Measurements from ENCODE around the gene HOXB1. TPM values are rescaled to one million over a fixed set of nuclear protein-coding genes. Genes with fewer than 3 reads are reported as not detected.

HOXB1 gene
- not detected for total RNA-seq

GRCh38 chr17:48530887-48531272 lies at the start of gene HOXB1:
TSS of gene HOXB1 (minus strand) at chr17:48531011. CDS start at chr17:48530904, 107 bp downstream.
- intact Hi-C loops (cut with DNase I), result no loop called here
- no peak for DNase-seq
- Histone ChIP-seq H3K9ac (ENCODE audit: low read depth in 2 of 2, low read length in 2 of 2) (no peak within 1 kb of the TSS), H3K9me3 (no peaks in the 10 kb centered on the region), H3K27me3 (peaks cover 2% of the 10 kb centered on the region), H3K4me3 (no peak within 1 kb of the TSS), H3K36me3 (no peaks in the 10 kb centered on the region), H3K4me1 (no peaks in the 10 kb centered on the region), H3K27ac (no peak within 1 kb of the TSS)
- TF ChIP-seq CTCF (IDR thresholded peaks at IDR 0.05), result no peak

GRCh38 chr17:48579760-48580554 lies 49.1 kb upstream of the HOXB1 start:
- TF ChIP-seq CTCF (IDR thresholded peaks at IDR 0.05), result no peak
- DNase-seq, result no peak
- Histone ChIP-seq H3K4me1 (peaks cover 23% of the 10 kb centered on the region), H3K27me3 (peaks cover 3% of the 10 kb centered on the region), H3K9me3 (no peaks in the 10 kb centered on the region), H3K36me3 (no peaks in the 10 kb centered on the region), H3K9ac (ENCODE audit: low read depth in 2 of 2, low read length in 2 of 2) (peak overlapping the region; percentile 13 to 67), H3K4me3 (no peak overlapping the region), H3K27ac (peak overlapping the region; percentile 70)
- intact Hi-C loops (cut with DNase I), result no loop called here

GRCh38 chr17:48579471-48579759 lies 48.6 kb upstream of the HOXB1 start:
- no peaks in the 10 kb centered on the region for H3K36me3 ChIP-seq
- no peak overlapping the region for H3K4me3 ChIP-seq
- H3K9me3 ChIP-seq, result no peaks in the 10 kb centered on the region
- H3K27ac ChIP-seq, result peak overlapping the region; percentile 70
- TF ChIP-seq CTCF (IDR thresholded peaks at IDR 0.05), result no peak
- H3K9ac ChIP-seq (ENCODE audit: low read depth in 2 of 2, low read length in 2 of 2), result peak overlapping the region; percentile 13 to 81
- H3K4me1 ChIP-seq, result peaks cover 22% of the 10 kb centered on the region
- intact Hi-C loops (cut with DNase I), result no loop called here
- no peak for DNase-seq
- H3K27me3 ChIP-seq, result peaks cover 3% of the 10 kb centered on the region

- Histone ChIP-seq H3K9me3 (no peaks in the 10 kb centered on the region), H3K36me3 (no peaks in the 10 kb centered on the region), H3K27me3 (peaks cover 3% of the 10 kb centered on the region), H3K4me1 (peaks cover 22% of the 10 kb centered on the region), H3K9ac (ENCODE audit: low read depth in 2 of 2, low read length in 2 of 2) (peak overlapping the region; percentile 71 to 81), H3K4me3 (peak overlapping the region; percentile 35), H3K27ac (peak overlapping the region; percentile 70)
- TF ChIP-seq CTCF (IDR thresholded peaks at IDR 0.05), result no peak
- intact Hi-C loops (cut with DNase I), result no loop called here
- no peak for DNase-seq
Observed at GRCh38 chr17:48578616-48579470, 48.0 kb upstream of the HOXB1 start.

GRCh38 chr17:48577946-48578615 lies 47.3 kb upstream of the HOXB1 start, which contains the start of gene HOXB4:
TSS of gene HOXB4 (minus strand) at chr17:48578350. CDS start at chr17:48578319, 31 bp downstream.
- Histone ChIP-seq H3K9ac (ENCODE audit: low read depth in 2 of 2, low read length in 2 of 2) (peak within 1 kb of the TSS; percentile 71 to 81), H3K4me1 (peaks cover 22% of the 10 kb centered on the region), H3K36me3 (no peaks in the 10 kb centered on the region), H3K9me3 (no peaks in the 10 kb centered on the region), H3K4me3 (peak within 1 kb of the TSS; percentile 35), H3K27ac (peak within 1 kb of the TSS; percentile 70), H3K27me3 (peaks cover 3% of the 10 kb centered on the region)
- no peak for TF ChIP-seq CTCF (IDR thresholded peaks at IDR 0.05)
- intact Hi-C loops (cut with DNase I), result no loop called here
- DNase-seq, result peak; percentile 86

Measured in colonic mucosa (tissue), 4 donors.